Activated gamma-delta T cell treated with Interleukin-2 at 50 U/mL for 16 hours (primary cell): ENCODE results near the gene ITPKC.
"Not testable (repeated sequence)": the region's sequence is repeated elsewhere in the genome, so short reads cannot be mapped to it uniquely, and the experiment has no call there.

ENCODE experiments used
- DNase-seq: peaks from one replicate; pipeline ENCODE4 v3.0.0-alpha.2; 2020

ITPKC gene

DNA sequence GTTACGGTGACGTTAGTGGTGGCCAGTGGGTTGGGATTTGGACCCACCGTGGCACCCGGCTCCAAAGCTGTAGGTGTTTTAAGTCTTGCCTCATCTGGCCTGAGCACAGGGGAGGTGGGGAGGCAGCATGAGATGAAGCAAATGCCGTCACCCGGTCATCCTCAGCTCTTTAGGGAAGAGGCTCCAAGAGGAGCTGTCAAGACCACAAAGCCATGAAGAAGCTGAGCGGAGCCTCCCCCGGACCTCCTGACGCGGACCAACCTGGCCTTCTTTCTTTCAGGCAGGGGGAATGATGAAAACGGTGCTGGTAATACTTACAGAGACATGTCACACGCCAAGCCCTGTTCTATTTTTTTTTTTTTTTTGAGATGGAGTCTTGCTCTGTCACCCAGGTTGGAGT is 26.0 kb downstream of the ITPKC start:
- DNase-seq, result no peak

DNA sequence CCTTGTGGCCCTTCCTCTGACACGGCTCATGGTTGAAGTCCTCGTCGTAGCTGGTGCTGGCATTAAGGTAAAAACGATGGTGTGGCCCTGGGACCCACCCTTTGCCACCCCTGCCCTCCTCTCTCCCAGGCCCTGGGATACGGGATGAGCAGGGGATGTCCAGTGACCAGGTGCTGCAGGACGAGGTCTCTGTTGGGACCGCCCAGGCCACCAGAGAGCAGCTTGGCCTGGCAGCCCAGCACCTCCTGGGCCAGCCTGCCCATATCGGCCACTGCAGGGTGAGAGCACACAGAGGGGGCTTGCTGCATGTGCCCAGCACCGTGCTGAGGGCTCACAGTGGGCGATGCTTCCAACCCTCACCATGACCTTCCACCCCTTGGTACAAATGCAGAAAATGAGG is 27.0 kb downstream of the ITPKC start:
- no peak for DNase-seq

DNA sequence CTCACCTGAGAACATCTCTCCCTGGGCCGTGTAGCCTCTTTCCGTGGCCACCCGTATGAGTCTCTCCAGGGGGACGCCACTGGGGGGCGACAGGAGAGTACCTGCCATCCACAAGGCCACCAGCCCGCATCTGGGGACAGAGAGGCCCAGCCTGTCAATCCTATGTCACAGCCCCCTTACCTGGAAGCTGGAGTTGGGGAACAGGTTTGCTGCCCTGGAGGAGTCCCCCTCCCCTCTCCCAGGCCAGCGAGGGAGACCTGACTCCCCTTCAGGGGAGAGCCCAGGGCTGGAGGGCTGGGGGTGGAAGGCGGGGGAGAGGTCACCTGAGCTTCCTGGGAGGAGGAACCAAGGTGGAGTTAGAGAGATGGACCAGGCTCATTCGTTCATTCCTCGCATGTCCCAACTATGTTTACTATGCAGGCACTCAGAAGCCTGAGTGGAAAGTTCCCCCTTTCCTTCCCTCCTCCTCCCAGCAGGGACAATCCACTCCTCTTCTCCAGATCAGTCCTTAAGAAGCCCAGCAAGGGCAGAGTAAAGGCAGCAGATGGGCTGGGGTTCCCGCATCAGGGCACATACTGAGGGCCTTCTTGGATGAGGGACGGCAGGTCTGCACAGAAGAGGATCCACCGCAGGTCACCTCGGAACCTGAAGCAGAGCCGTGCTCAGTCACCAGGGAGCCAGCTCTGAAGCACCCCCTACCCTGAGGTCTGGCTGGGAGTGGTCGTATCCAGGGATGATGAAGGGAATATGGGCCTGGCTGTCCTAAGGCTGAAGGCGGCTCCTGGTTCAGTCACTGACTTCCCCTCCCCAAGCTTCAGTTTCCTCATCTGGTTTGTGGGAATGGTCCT is 27.9 kb downstream of the ITPKC start:
- DNase-seq, result no peak

DNA sequence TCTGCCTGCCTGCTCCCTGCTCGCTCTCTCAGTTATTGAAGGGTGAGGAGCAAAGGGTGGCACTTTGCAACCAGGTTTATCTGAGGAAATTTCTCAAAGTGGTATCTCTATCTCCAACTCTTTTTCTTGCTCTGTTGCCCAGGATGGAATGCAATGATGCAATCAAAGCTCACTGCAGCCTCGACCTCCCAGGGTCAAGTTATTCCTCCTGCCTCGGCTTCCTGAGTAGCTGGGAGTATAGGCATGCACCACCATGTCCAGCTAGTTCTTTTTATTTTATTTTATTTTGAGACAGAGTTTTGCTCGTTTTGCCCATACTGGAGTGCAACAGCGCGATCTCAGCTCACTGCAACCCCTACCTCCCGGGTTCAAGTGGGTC is 28.5 kb downstream of the ITPKC start:
- no peak for DNase-seq

DNA sequence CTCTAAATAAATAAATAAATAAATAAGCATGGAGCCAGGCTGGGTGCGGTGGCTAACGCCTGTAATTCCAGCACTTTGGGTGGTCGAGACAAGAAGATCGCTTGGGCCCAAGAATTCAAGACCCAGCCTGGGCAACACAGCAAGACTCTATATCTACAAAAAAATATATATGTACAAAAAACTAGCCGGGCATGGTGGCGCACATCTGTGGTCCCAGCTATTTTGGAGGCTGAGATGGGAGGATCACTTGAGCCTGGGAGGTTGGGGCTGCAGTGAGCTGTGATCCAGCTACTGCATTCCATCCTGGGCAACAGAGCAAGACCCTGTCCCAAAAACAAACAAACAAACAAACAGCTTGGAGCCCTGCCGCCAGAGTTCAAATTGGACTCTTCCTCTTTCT is 30.6 kb downstream of the ITPKC start:
- DNase-seq, result no peak

DNA sequence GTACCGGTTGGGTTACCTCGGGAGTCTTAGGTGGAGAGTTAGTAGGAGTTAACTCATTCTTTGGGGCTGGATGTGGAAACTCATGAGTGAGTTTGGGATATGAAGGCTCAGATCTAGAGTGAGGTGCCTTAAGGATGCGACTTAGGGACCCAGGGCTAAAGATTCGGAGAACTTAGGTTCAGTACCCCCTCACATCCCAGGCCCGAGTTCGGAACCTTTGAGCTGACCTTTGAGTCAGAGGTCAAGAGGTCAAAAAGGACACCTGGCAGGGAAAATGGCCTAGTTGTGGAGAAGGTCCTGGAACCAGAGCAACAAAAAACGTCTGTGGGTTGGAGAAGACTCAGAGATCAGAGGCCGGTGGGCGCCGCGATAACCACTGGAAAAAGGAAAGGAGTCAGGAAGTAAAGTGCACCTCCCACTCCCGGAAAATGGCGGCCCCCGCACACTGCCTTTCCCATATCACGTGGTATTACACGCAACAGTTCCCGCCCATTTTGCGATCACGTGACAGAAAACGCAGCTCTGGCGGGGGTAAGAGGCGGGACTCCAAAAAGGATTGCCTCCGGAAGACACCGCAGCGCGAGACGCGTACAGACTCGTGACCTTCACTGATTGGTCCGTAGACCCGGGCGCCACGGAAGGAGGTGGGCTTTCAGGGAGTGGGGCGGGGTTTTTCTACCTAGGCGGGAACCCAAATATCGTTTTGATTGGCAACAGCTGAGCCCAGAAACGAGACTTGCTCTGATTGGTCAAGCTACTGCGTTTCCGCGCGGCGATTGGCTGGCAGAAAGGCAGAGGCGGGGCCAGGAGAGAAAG is 33.4 kb downstream of the ITPKC start, which contains the start of gene ACTMAP:
Gene ACTMAP (minus strand): TSS at position 420 of the 816 bp plus-strand sequence. CDS start 674 bp downstream, outside the sequence.
- DNase-seq, result peak; percentile 99

DNA sequence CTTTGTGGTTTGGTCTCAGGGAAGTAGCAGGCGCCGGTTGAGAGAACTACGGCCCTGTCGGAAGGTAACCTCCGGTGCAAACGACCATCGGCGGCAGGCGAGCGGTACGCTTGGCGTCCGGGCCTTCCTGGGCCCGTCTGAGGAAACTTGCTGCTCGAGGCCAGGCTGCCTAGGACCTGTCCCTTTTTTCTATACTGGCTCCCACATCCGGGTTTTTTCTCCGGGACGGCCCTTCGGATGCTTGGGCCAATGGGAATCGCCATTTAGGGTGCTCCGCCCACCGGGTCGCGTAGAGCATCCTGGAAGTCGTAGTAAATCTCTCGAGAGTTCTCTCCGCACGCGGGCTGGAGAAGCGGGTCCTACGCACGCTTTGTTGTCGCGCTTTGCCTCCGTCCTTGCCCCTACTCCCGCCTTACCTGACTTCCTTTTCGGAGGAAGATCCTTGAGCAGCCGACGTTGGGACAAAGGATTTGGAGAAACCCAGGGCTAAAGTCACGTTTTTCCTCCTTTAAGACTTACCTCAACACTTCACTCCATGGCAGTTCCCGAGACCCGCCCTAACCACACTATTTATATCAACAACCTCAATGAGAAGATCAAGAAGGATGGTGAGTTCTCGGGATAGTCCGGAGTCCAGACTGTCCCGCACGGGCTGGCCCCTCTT is 34.1 kb downstream of the ITPKC start, which contains the start of gene SNRPA:
Gene SNRPA (plus strand): TSS at position 330 of the 664 bp plus-strand sequence. CDS start 206 bp downstream, at position 536.
- peak; percentile 95 for DNase-seq

DNA sequence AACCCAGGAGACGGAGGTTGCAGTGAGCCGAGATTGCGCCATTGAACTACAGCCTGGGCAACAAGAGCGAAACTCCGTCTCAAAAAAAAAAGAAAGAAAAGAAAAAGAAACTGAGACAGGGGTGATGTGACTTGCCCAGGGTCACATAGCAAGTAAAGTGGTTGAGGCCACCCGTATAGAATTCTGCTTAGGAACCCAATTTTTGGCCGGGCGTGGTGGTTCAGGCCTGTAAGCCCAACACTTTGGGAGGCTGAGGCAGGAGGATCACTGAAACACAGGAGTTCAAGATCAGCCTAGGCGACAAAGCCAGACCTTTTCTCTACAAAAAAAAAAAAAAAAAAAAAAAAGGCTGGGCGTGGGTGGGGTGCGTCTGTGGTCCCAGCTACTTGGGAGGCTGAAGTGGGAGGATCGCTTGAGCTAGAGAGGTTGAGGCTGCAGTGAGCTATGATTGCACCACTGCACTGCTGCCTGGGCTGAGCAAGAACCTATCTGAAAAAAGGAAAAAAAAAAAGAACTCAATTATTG is 35.4 kb downstream of the ITPKC start:
- no peak for DNase-seq

DNA sequence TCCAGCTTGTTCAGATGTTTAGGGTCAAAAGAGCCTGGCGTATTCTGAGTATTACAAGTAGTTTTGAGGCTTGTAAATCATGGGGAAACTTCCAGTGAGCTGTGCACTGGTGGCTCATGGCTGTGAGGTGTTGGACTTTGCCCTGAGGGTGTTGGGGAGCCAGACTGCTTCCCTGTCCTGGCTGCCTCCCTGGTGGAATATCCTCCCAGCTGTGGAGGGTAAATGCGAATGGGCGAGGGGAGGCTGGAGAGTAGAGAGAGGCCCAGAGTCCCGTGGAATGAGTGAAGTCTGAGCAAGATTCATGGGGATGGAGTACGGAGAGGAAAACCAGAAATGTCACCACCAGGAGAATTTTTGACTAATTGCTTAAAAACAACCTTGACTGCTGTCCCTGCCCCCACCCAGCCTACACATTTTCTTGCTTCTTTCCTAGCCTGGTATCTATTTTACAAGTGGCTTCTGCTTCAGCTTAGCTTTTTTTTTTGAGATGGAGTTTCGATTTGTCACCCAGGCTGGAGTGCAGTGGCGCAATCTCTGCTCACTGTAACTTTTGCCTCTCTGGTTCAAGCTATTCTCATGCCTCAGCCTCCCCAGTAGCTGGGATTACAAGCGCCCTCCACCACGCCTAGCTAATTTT is 37.8 kb downstream of the ITPKC start:
- no peak for DNase-seq

DNA sequence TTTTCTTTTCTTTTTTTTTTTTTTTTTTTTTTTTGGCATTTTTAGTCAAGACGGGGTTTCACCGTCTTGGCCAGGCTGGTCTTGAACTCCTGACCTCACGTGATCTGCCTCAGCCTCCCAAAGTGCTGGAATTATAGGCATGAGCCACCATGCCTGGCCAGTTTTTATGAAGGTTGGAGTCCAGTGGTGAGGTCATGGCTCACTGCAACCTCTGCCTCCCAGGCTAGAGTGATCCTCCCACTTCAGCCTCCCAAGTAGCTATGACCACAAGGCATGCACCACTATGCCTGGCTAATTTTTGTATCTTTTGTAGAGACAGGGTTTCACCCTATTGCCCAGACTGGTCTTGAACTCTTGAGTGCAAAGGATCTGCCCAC is 38.3 kb downstream of the ITPKC start:
- no peak for DNase-seq

DNA sequence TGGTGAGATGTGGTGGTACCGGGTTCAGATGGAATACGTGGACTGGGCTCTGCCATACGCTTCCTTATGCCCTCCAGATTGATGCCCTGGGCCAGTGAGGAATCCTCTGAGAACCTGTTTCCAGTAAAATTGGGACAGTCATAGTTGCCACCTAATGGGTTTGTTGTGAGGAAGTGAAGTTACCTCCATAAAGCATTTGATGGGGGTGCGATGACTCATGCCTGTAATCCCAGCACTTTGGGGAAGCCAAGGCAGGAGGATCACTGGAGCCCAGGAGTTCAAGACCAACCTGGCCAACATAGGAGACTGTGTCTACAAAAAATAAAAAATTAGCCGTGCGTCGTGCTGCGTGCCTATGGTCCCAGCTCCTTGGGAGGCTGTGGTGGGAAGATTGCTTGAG is 38.9 kb downstream of the ITPKC start:
- no peak for DNase-seq

DNA sequence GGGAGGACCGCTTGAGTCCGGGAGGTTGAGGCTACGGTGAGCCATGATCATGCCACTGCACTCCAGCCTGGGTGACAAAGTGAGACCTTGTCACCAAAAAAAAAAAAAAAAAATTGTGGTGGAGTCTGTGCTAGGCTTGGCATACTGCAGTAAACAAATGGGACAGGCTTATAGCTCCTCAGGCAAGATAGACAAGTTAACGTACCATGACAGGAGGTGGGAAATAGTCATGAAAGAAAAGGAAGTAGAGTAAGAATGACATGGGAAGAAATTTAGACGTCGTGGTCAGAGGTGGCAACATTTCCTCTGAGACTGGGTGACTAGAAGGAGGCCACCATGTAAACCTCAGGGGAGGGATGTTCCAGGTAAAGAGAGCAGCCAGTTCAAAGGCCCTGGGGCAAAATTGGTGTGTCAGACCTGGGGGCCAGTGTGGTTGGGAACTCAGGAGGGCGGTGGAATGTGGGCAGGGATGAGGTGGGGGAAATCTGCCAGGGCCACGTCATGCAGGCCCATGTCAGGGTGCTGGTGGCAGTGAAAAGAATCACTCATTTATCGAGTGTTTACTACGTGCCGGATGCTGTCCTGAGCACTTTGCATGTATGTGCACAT is 39.7 kb downstream of the ITPKC start:
- no peak for DNase-seq

DNA sequence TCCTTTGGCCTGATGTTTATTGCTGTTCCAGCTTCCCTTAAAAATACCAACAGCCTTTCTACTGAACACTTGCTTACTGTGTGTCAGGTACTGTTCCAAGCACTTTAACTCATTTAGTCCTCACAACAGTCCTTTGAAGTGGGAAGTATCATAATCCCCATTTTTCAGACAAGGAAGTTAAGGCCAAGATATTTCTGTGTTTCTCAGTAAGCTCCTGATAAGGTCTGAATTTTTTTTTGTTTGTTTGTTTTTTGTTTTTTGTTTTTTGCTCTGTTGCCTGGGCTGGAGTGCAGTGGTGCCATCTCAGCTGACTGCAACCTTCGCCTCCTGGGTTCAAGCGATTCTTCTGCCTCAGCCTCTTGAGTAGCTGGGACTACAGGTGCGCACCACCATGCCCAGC is 41.6 kb downstream of the ITPKC start:
- DNase-seq, result no peak

DNA sequence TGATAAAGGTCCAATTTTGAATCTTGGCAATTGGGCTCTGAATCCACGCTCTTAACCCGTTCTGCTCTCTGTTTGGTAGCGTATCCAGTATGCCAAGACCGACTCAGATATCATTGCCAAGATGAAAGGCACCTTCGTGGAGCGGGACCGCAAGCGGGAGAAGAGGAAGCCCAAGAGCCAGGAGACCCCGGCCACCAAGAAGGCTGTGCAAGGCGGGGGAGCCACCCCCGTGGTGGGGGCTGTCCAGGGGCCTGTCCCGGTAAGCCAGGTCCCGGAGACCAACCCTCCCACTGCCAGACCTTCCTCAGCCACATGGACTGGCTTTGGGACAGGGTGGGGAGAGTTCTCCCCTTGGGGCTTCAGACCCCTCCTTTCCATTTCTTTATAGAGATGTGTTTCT is 42.4 kb downstream of the ITPKC start:
- DNase-seq, result no peak

DNA sequence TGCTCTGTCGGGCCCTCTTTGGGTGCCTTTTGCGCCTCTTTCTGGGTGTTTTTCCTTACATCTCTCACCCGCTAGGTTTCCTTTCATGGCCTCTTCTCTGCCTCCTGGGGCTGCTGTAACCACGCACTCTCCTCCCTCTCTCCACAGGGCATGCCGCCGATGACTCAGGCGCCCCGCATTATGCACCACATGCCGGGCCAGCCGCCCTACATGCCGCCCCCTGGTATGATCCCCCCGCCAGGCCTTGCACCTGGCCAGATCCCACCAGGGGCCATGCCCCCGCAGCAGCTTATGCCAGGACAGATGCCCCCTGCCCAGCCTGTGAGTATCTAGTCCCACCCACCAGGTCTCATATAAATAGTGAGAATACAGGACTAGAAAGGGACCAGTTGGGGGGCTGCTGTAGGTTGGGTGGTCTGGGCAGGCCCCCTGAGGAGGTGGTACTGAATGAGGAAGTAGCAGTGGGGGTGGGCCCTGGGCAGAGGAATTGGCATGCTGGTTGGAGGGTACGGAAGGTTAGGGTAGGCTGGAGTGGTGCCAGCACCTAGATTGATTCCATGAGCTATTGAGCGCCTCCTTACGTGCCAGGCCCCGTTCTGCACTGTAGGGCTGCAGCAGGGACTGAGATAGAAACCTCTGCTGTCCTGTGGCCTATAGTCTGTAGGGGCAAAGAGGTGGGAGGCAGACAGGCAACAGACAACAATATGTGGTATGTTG is 46.0 kb downstream of the ITPKC start:
- DNase-seq, result no peak

DNA sequence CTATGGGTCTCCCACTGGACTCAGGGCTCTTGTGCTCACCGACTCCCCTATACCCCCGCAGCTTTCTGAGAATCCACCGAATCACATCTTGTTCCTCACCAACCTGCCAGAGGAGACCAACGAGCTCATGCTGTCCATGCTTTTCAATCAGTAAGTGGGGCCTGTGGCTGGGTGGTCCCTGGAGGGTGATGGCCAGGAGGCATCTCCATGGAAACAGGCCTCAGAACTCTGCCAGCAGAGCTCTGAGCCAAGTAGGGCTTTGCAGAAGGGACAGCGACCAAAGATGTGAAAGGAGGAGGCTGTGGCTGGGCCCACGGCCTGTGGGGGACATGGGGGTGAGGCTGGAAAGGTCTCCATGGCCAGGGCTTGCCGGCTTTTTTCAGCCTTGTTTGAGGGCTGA is 46.6 kb downstream of the ITPKC start:
- DNase-seq, result no peak

DNA sequence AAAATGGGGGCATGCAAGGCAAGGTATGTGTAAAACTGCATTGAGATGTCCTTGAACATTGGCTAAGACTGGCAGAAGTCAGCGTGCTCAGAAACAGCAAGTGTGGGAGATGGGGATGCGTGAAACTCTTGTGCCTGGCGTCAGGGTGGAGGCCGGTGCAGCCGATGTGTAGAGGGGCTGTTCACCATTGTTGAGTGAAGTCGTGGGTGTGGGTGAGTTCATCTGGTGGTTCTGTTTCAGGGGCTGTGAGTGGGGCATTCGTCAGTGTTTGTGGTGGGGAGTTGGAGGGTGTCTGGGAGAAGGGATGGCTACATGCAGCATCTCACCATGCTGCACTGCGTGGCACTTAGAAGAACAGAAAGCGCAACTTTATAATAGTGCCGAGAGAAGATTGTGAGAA is 47.1 kb downstream of the ITPKC start:
- DNase-seq, result no peak

DNA sequence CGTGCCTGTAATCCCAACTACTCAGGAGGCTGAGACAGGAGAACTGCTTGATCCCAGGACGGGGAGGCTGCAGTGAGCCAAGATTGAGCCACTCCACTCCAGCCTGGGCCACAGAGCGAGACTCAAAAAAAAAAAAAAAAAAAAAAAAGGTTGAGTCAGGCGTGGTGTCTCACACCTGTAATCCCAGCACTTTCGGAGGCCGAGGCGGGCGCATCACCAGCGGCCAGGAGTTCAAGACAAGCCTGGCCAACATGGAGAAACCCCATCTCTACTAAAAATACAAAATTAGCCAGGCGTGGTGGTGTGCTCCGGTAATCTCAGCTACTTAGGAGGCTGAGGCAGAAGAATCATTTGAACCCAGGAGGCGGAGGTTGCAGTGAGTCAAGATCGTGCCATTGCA is 49.5 kb downstream of the ITPKC start:
- DNase-seq, result not testable (repeated sequence)

DNA sequence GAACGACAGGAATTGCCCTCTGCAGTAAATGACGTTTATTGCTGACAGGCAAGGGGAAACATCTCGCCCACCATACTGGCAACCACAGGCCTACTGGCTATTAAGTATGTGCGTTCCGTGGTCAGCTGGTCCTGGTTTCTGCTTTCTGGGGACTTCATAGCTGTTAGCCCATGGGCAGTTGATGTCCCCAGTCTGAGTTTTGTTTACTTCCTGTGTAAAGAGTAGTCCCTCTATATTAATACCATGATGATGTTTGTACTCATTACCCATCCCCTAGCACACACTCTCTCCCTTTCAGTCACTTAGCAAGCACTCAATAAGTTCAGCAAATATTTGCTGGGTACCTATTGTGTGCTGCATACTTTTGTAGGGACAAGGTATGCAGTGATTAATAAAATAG is 52.0 kb downstream of the ITPKC start:
- DNase-seq, result no peak

DNA sequence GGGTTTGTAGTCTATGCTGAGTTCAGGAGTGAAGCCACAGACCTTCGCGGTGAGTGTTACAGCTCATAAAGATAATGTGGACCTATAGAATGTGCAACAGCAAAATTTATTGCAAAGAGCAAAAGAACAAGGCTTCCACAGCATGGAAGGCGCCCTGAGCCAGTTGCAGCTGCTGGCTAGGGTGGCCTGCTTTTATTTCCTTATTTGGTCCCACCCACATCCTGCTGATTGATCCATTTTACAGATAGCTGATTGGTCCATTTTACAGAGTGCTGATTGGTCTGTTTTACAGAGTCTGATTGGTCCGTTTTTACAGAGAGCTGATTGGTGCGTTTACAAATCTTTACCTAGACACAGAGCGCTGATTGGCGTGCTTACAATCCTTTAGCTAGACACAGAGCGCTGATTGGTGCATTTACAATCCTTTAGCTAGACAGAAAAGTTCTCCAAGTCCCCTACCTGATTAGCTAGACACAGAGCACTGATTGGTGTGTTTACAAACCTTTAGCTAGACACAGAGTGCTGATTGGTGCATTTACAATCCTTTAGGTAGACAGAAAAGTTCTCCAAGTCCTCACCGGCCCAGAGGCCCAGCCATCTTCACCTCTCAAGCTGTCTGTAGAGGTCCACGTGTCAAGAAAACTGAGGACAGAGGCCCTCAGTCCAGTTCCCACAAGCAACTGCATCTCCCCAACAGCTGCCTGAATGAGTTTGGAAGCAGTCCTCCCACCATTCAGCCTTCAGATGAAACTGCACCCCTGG is 54.4 kb downstream of the ITPKC start:
- not testable (repeated sequence) for DNase-seq
